ENCODE data around the gene DHODH.

The DHODH gene

DNA sequence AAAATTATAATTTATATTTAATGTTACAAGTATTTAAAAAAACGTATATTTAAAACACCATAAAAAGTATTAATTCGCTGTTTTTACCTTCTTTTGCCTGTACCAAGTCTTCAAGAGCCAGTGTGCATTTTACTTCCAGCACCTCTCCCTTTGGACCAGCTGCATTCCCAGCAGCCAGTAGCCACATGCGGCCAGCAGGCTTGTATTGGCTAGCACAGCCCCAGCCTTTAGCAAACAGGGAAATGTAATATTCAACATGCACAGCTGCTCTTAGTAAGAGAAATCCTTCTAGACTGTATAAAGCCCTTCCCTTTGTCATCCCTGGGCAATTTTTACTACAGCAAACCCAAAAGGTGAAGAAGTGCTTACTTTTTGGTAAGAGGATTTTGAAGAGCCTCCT lies 6.6 kb downstream of the DHODH start:
- no peak for DNase-seq (ENCODE audit: low spot score)
- TF ChIP-seq, protein P1, sequence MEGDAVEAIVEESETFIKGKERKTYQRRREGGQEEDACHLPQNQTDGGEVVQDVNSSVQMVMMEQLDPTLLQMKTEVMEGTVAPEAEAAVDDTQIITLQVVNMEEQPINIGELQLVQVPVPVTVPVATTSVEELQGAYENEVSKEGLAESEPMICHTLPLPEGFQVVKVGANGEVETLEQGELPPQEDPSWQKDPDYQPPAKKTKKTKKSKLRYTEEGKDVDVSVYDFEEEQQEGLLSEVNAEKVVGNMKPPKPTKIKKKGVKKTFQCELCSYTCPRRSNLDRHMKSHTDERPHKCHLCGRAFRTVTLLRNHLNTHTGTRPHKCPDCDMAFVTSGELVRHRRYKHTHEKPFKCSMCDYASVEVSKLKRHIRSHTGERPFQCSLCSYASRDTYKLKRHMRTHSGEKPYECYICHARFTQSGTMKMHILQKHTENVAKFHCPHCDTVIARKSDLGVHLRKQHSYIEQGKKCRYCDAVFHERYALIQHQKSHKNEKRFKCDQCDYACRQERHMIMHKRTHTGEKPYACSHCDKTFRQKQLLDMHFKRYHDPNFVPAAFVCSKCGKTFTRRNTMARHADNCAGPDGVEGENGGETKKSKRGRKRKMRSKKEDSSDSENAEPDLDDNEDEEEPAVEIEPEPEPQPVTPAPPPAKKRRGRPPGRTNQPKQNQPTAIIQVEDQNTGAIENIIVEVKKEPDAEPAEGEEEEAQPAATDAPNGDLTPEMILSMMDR (IDR thresholded peaks at IDR 0.05; ENCODE audit: extremely low read depth, missing control alignments) = no peak

DNA sequence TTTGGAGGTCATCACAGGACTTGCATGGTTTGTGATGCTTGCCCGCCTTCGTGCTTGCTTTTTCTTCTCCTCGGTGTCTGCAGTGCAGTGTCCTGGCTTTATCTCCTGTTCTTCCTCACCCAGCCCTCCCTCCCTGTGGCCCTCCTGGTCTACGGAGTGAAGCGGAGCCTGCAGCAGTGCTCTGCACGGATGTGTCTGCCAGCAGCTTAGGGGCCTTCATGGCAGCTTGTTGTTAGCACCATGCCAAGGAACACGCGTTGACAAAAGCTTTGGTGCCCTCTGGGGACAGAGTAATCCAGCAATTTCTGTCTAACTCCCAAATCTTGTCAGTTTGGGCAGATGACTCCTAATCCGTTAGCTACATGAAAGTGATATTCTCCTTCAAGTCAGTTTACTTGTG lies 9.9 kb downstream of the DHODH start:
- DNase-seq (ENCODE audit: low spot score) = no peak
- TF ChIP-seq, protein P1 (IDR thresholded peaks at IDR 0.05; ENCODE audit: extremely low read depth, missing control alignments) = no peak

DNA sequence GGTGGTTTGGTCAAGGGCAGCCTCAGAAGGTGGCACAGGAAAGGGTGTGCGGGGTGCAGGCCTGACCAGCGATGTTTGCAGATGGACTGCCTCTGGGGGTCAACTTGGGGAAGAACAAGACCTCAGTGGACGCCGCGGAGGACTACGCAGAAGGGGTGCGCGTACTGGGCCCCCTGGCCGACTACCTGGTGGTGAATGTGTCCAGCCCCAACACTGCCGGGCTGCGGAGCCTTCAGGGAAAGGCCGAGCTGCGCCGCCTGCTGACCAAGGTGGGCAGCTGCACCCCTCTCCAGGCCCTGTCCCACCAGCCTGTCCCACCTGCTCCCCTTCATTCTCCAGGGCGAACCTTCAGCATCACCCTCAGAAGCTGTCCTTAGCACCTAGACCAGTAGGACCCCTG lies 12.5 kb downstream of the DHODH start:
- TF ChIP-seq, protein P1 (IDR thresholded peaks at IDR 0.05; ENCODE audit: extremely low read depth, missing control alignments) = no peak
- no peak for DNase-seq (ENCODE audit: low spot score)

DNA sequence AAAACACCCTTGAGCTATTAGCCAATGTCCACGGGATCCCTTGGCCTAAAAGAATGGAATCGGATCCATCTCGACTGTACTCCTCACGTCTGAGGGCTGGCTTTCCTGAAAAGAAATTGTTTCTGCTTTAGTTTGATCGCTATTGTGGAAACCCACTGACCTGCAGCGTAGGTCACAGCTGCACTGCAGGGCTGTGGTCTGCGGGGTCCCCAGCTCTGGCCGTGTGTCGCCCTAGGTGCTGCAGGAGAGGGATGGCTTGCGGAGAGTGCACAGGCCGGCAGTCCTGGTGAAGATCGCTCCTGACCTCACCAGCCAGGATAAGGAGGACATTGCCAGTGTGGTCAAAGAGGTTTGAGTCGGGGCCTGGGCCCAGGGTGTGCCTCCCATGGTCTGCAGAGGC lies 13.6 kb downstream of the DHODH start:
- TF ChIP-seq, protein P1 (IDR thresholded peaks at IDR 0.05; ENCODE audit: extremely low read depth, missing control alignments) = no peak
- no peak for DNase-seq (ENCODE audit: low spot score)

DNA sequence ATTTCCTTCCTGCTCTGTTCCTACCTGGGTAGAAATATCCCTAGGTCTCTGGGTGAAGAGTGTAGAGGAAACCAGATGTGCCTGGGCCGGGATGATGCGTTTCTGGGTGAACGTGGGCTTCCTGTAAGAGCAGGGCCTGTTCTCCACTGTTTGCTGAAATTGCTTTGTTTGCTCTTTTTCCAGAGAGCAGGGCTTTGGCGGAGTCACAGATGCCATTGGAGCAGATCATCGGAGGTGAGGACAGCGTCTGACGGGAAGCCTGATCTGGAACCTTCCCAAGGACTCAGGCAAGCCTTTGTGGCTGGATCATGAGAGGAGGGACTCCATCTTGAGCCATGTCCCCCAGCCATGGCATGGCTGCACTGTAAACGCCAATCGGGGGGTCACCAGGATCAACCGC lies 15.4 kb downstream of the DHODH start:
- no peak for DNase-seq (ENCODE audit: low spot score)
- TF ChIP-seq, protein P1 (IDR thresholded peaks at IDR 0.05; ENCODE audit: extremely low read depth, missing control alignments) = no peak

DNA sequence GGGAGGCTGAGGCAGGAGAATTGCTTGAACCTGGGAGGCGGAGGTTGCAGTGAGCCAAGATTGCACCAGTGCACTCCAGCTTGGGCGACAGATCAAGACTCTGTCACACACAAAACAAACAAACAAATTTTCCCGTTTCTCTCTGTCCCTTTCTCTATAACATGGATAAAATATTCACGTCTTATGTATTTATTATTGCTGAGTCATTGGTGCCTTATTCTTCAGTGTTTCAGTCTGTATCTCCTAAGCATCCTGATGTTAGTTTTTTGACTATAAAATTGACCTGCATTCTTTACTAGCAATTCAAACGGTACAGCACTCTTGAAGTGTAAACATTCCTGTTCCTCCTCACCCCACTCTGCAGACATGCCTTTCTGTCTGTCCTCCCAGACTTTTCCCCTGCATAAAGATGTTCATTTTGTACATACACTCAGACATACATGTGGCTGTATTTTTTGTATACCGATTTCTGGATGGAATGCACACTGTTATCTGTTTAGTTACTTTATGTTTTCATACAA lies 16.4 kb downstream of the DHODH start:
- TF ChIP-seq, protein P1 (IDR thresholded peaks at IDR 0.05; ENCODE audit: extremely low read depth, missing control alignments) = no peak
- DNase-seq (ENCODE audit: low spot score) = no peak

DNA sequence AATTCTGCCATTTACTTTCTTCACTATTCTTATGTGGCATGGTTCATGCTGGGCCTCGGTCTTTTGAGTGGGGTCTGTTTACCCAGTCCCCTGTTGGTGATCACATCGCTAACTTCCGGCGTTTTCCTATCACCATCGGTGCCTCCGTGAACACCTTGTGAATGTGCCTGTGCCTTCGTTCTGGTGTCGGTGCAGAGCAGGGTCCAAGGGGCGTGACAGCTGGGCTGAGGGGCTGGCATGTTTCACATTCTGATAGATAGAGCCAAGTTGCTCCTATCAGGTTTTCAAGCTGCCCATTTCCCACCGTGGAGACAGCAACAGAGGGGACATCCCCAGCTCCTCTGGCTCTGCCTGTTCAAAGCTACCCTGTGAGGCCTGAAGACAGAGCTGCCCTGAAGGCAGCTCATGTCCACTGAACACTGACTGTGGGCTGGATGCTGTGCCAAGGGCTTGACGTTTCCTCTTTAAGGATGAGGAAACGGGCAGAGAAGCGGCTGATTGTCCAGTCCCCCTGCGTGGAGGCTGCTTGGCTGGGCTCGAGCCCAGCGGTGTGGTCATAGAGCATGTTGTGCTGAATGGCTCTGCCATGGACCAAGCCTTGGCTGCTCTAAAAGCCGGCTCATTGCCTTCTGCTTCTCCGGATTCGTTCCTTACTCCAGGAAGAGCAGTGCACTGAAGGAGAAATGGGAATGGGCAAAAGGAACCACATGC lies 17.0 kb downstream of the DHODH start:
- TF ChIP-seq, protein P1 (IDR thresholded peaks at IDR 0.05; ENCODE audit: extremely low read depth, missing control alignments) = no peak
- no peak for DNase-seq (ENCODE audit: low spot score)

Data from GM20000 (cell line).